Activated naive CD8-positive, alpha-beta T cell treated with anti-CD3 and anti-CD28 coated beads, Interleukin-2, amount 50 U/mL, for 24 hours (primary cell): ENCODE data around the gene KRIT1.

Experiments used
- ATAC-seq: fragments of 150-1000 bp; cut with Tn5 transposase; one replicate; pipeline ENCODE4 v1.10.0; 2021
- DNase-seq: peaks from one replicate; pipeline ENCODE4 v3.0.0; 2021
- H3K27ac Mint-ChIP-seq: one replicate; pipeline ENCODE4 v1.8.0; 2021; ENCODE audit warnings: mild to moderate bottlenecking, mixed read lengths
- H3K27me3 Mint-ChIP-seq: one replicate; pipeline ENCODE4 v1.8.0; 2021; ENCODE audit warnings: mixed read lengths
- H3K36me3 Mint-ChIP-seq: one replicate; pipeline ENCODE4 v1.8.0; 2021; ENCODE audit warnings: low read depth, mixed read lengths
- H3K4me1 Mint-ChIP-seq: one replicate; pipeline ENCODE4 v1.8.0; 2021; ENCODE audit warnings: mixed read lengths
- H3K4me3 Mint-ChIP-seq: one replicate; pipeline ENCODE4 v1.8.0; 2021; ENCODE audit warnings: mild to moderate bottlenecking, moderate library complexity, mixed read lengths
- H3K9me3 Mint-ChIP-seq: one replicate; pipeline ENCODE4 v1.8.0; 2021; ENCODE audit warnings: mixed read lengths

The KRIT1 gene

DNA sequence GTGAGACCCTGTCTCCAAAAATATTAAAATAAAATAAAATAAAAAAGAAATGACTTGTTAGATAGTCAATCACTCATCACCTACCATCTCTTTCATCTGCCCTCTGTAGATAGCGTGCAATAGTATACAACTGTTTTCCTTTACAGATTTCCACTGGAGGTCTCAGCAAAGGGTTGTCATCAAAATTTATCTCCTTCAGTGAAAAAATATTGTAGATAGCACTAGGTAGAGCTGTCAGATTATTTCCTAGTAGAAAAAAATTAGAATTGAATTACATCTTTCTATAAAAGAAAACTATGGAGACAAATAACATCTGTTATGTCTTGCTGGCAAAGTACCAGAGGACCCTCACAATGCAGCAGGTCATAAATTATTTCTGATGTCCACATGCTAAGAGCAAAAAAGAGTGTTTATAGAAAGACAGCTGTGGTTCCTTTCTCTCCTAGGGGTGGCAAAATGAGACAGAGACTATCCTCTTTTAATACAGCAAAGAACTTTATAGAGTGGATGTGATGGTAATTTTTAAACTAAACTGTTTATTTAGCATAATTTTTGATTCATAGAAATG lies 95.2 kb downstream of the KRIT1 start:
- H3K4me1 Mint-ChIP-seq: no peaks in the 10 kb centered on the region
- H3K4me3 Mint-ChIP-seq: no peak overlapping the region
- H3K36me3 Mint-ChIP-seq: no peaks in the 10 kb centered on the region
- no peaks in the 10 kb centered on the region for H3K27me3 Mint-ChIP-seq
- no peak for ATAC-seq
- H3K9me3 Mint-ChIP-seq: no peaks in the 10 kb centered on the region
- DNase-seq: no peak
- H3K27ac Mint-ChIP-seq: no peak overlapping the region

- DNase-seq (no peak), ATAC-seq (no peak)
- Mint-ChIP-seq H3K4me1 (no peaks in the 10 kb centered on the region), H3K27ac (no peak overlapping the region), H3K9me3 (no peaks in the 10 kb centered on the region), H3K27me3 (no peaks in the 10 kb centered on the region), H3K36me3 (no peaks in the 10 kb centered on the region), H3K4me3 (no peak overlapping the region)
These were observed 95.9 kb downstream of the KRIT1 start for GRCh38 chr7:92149736-92150239.
